HG03575 (cell line): ENCODE measurements around the gene TEX35.

Experiments used
- ATAC-seq: cut with Tn5 transposase; IDR thresholded peaks from one replicate; pipeline ENCODE4 v1.9.1; 2021; ENCODE audit not compliant: unreplicated experiment, insufficient number of reproducible peaks, low FRiP score; ENCODE audit errors: extremely low read depth

The TEX35 gene

GRCh38 chr1:178563099-178563820 lies 50.4 kb downstream of the TEX35 start:
- ATAC-seq: no peak

- ATAC-seq: no peak
These were observed 51.3 kb downstream of the TEX35 start for GRCh38 chr1:178564086-178564782.

GRCh38 chr1:178564783-178565180 lies 51.9 kb downstream of the TEX35 start:
- ATAC-seq: no peak

GRCh38 chr1:178565586-178565985 lies 52.7 kb downstream of the TEX35 start:
- ATAC-seq: no peak

GRCh38 chr1:178566187-178566586 lies 53.3 kb downstream of the TEX35 start:
- ATAC-seq: no peak

- ATAC-seq: no peak
These were observed 58.9 kb downstream of the TEX35 start for GRCh38 chr1:178571807-178572206.
